SK-N-SH treated with all-trans-retinoic acid at 6 μM for 48 hours (cell line): ENCODE results near the gene PLRG1.

Source experiments
- ARNTL ChIP-seq: fragments of 450-650 bp; formaldehyde crosslinking; IDR thresholded peaks from 2 replicates; pipeline ENCODE4 v1.5.0; 2020; ENCODE audit warnings: low read depth, mild to moderate bottlenecking, moderate library complexity, borderline replicate concordance
- BACH2 ChIP-seq: fragments of 250-450 bp; sonication (Bioruptor Pico); IDR thresholded peaks from 2 replicates; pipeline ENCODE4 v1.9.0; 2021; ENCODE audit warnings: mild to moderate bottlenecking, borderline replicate concordance
- CSRNP3 ChIP-seq: fragments of 250-450 bp; sonication (Bioruptor Pico); IDR thresholded peaks from 2 replicates; pipeline ENCODE4 v1.5.1; 2021; ENCODE audit warnings: mild to moderate bottlenecking, moderate library complexity
- GLIS3 ChIP-seq: fragments of 250-450 bp; sonication (Bioruptor Pico); IDR thresholded peaks from 2 replicates; pipeline ENCODE4 v1.5.0; 2020; ENCODE audit warnings: mild to moderate bottlenecking, moderate library complexity
- PATZ1 ChIP-seq: fragments of 250-450 bp; sonication (Bioruptor Pico); IDR thresholded peaks from 2 replicates; pipeline ENCODE4 v1.8.0; 2020; ENCODE audit warnings: mild to moderate bottlenecking, moderate library complexity, borderline replicate concordance
- PPARA ChIP-seq: fragments of 250-450 bp; sonication (Bioruptor Pico); IDR thresholded peaks from 2 replicates; pipeline ENCODE4 v1.5.0; 2020; ENCODE audit warnings: mild to moderate bottlenecking, borderline replicate concordance
- SNAI2 ChIP-seq: fragments of 250-450 bp; sonication (Bioruptor Pico); IDR thresholded peaks from 2 replicates; pipeline ENCODE4 v1.5.0; 2020; ENCODE audit warnings: mild to moderate bottlenecking, moderate library complexity
- ZNF565 ChIP-seq: fragments of 450-650 bp; formaldehyde crosslinking; conservative IDR thresholded peaks from 2 replicates; pipeline ENCODE4 v1.5.0; 2020; ENCODE audit warnings: low read depth, mild to moderate bottlenecking, moderate library complexity

GRCh38 chr4:154565704-154566103, 15.5 kb upstream of the PLRG1 start:
- TF ChIP-seq ZNF565 (no peak), BACH2 (no peak), PATZ1 (no peak), CSRNP3 (CRISPR knock-in tag) (no peak), PPARA (CRISPR knock-in tag) (no peak), ARNTL (CRISPR knock-in tag) (no peak), SNAI2 (CRISPR knock-in tag) (no peak), GLIS3 (CRISPR knock-in tag) (no peak)
